NCI-H2107 (cell line): ENCODE measurements around the gene SIGLEC9.
"Not testable (repeated sequence)": the region's sequence is repeated elsewhere in the genome, so short reads cannot be mapped to it uniquely, and the experiment has no call there.

ENCODE experiments used
- DNase-seq: peaks from one replicate; lab custom pipeline; 2025; lab: John Stamatoyannopoulos, UW

Gene SIGLEC9

GRCh38 chr19:51145916-51146493, 21.3 kb downstream of the SIGLEC9 start:
- no peak for DNase-seq

- DNase-seq, result no peak
Measured at GRCh38 chr19:51146751-51147150, 22.0 kb downstream of the SIGLEC9 start.

- DNase-seq, result no peak
Measured at GRCh38 chr19:51147663-51148062, 23.0 kb downstream of the SIGLEC9 start.

- DNase-seq, result no peak
Measured at GRCh38 chr19:51148580-51148979, 23.9 kb downstream of the SIGLEC9 start.

- DNase-seq, result no peak
Measured at GRCh38 chr19:51150627-51151026, 25.9 kb downstream of the SIGLEC9 start.

- DNase-seq, result no peak
Measured at GRCh38 chr19:51156710-51157109, 32.0 kb downstream of the SIGLEC9 start.

GRCh38 chr19:51157265-51157664, 32.6 kb downstream of the SIGLEC9 start:
- no peak for DNase-seq

- DNase-seq, result no peak
Measured at GRCh38 chr19:51158474-51159129, 33.9 kb downstream of the SIGLEC9 start.

GRCh38 chr19:51159656-51160055, 35.0 kb downstream of the SIGLEC9 start:
- no peak for DNase-seq

- DNase-seq, result no peak
Measured at GRCh38 chr19:51161266-51161665, 36.6 kb downstream of the SIGLEC9 start.

- no peak for DNase-seq
Measured at GRCh38 chr19:51161867-51162496, 37.3 kb downstream of the SIGLEC9 start.

GRCh38 chr19:51163257-51163656, 38.6 kb downstream of the SIGLEC9 start:
- DNase-seq, result no peak

GRCh38 chr19:51164215-51164614, 39.5 kb downstream of the SIGLEC9 start:
- DNase-seq, result no peak

GRCh38 chr19:51166846-51167490, 42.3 kb downstream of the SIGLEC9 start:
- DNase-seq, result no peak

GRCh38 chr19:51168564-51169282, 44.0 kb downstream of the SIGLEC9 start:
- no peak for DNase-seq

- DNase-seq, result not testable (repeated sequence)
Measured at GRCh38 chr19:51169283-51169918, 44.7 kb downstream of the SIGLEC9 start.

GRCh38 chr19:51172223-51172622, 47.5 kb downstream of the SIGLEC9 start:
- DNase-seq, result no peak

- no peak for DNase-seq
Measured at GRCh38 chr19:51173681-51174080, 49.0 kb downstream of the SIGLEC9 start.

GRCh38 chr19:51179256-51179655, 54.5 kb downstream of the SIGLEC9 start:
- no peak for DNase-seq
